SK-N-SH (cell line): ENCODE measurements around the gene TRAPPC8. TPM values are rescaled to one million over a fixed set of nuclear protein-coding genes. Genes with fewer than 3 reads are reported as not detected.
A peak's percentile ranks its signal among the peaks of the same experiment; 100 is the strongest.

Experiments used
- CTCF ChIA-PET: fragments of 300-600, 350-600 bp; formaldehyde crosslinking; extraction: SDS; loops from one replicate; lab custom pipeline; 2021; lab: Yijun Ruan, JAX
- POLR2A ChIA-PET: fragments of 350-600 bp; sonication (Branson Sonifier 250); formaldehyde crosslinking; extraction: SDS; loops from one replicate; lab custom pipeline; 2020; ENCODE audit warnings: antibody characterized with exemption, inconsistent platforms; lab: Yijun Ruan, JAX
- DNase-seq: peaks from one replicate; pipeline ENCODE4 v3.0.0; 2012
- H2AFZ ChIP-seq: fragments of 200-600 bp; sonication (generic); 2 replicates; pipeline ENCODE4 v1.8.1; 2016; ENCODE audit warnings: antibody characterized with exemption, mild to moderate bottlenecking, low read depth
- H3F3A ChIP-seq: fragments of 200-600 bp; sonication (generic); replicated peaks from 2 replicates; pipeline ENCODE3; 2016; ENCODE audit warnings: antibody characterized with exemption, mild to moderate bottlenecking; ENCODE audit not compliant: insufficient read depth
- H3K27ac ChIP-seq, 2 experiments: fragments of 200-500 bp in 1 of 2; fragments of 200-600 bp in 1 of 2; sonication (Bioruptor generic) in 1 of 2; sonication (generic), shearing (Covaris generic) in 1 of 2; 2 replicates each; pipeline versions ENCODE4 v1.5.1 to v1.6.1; 2014 to 2016; ENCODE audit warnings: low read depth in 2 of 2, inconsistent platforms in 1 of 2, low read length in 1 of 2, mild to moderate bottlenecking in 1 of 2, mixed read lengths in 1 of 2
- H3K27me3 ChIP-seq: fragments of 200-600 bp; sonication (generic), shearing (Covaris generic); 2 replicates; pipeline ENCODE4 v1.6.1; 2016; ENCODE audit warnings: mixed run types; ENCODE audit not compliant: insufficient read depth
- H3K36me3 ChIP-seq, 2 experiments: fragments of 200-500 bp in 1 of 2; fragments of 200-600 bp in 1 of 2; sonication (Bioruptor generic) in 1 of 2; sonication (generic) in 1 of 2; replicated peaks in 1 of 2; 2 replicates each; pipeline versions ENCODE3 to v1.5.1; 2014 to 2016; ENCODE audit warnings: low read length in 1 of 2, mild to moderate bottlenecking in 1 of 2; ENCODE audit not compliant: insufficient read depth in 2 of 2, control insufficient read depth in 1 of 2
- H3K4me1 ChIP-seq, 2 experiments: fragments of 200-500 bp in 1 of 2; fragments of 200-600 bp in 1 of 2; sonication (Bioruptor generic) in 1 of 2; sonication (generic), shearing (Covaris generic) in 1 of 2; 2 replicates each; pipeline versions ENCODE4 v1.5.1 to v1.6.1; 2014 to 2016; ENCODE audit warnings: low read depth in 1 of 2, low read length in 1 of 2, mixed run types in 1 of 2; ENCODE audit not compliant: insufficient read depth in 2 of 2, control insufficient read depth in 1 of 2
- H3K4me2 ChIP-seq: fragments of 200-600 bp; sonication (generic), shearing (Covaris generic); 2 replicates; pipeline ENCODE4 v1.6.1; 2017; ENCODE audit warnings: mixed run types
- H3K4me3 ChIP-seq, 2 experiments: fragments of 200-500 bp in 1 of 2; fragments of 200-600 bp in 1 of 2; sonication (Bioruptor generic) in 1 of 2; sonication (generic), shearing (Covaris generic) in 1 of 2; 2 replicates each; pipeline versions ENCODE4 v1.5.1 to v1.8.1; 2014 to 2016; ENCODE audit warnings: low read depth in 2 of 2, inconsistent platforms in 1 of 2, low read length in 1 of 2, mild to moderate bottlenecking in 1 of 2, mixed read lengths in 1 of 2, moderate library complexity in 1 of 2
- H3K79me2 ChIP-seq: fragments of 200-600 bp; sonication (generic); 2 replicates; pipeline ENCODE4 v1.8.1; 2017; ENCODE audit warnings: mild to moderate bottlenecking; ENCODE audit not compliant: insufficient read depth
- H3K9ac ChIP-seq: fragments of 200-600 bp; sonication (generic); 2 replicates; pipeline ENCODE4 v1.6.1; 2017; ENCODE audit warnings: mixed run types
- H3K9me2 ChIP-seq: fragments of 200-600 bp; sonication (generic); 2 replicates; pipeline ENCODE4 v1.6.1; 2017; ENCODE audit warnings: mixed run types
- H3K9me3 ChIP-seq: fragments of 200-600 bp; sonication (generic); 2 replicates; pipeline ENCODE4 v1.6.1; 2017; ENCODE audit warnings: mixed run types, mild to moderate bottlenecking, moderate library complexity
- H4K20me1 ChIP-seq: fragments of 200-600 bp; sonication (generic); 2 replicates; pipeline ENCODE4 v1.6.1; 2017; ENCODE audit warnings: mild to moderate bottlenecking, mixed run types; ENCODE audit not compliant: insufficient read depth
- CHD2 ChIP-seq: fragments of 150-350 bp; IDR thresholded peaks from 2 replicates; pipeline ENCODE4 v1.6.1; 2018; ENCODE audit warnings: low read length; ENCODE audit not compliant: partially characterized antibody
- CTCF ChIP-seq: fragments of 200-600 bp; sonication (generic); IDR thresholded peaks from 2 replicates; pipeline ENCODE4 v1.6.1; 2017; ENCODE audit warnings: antibody characterized with exemption, mild to moderate bottlenecking, moderate library complexity
- ELF1 ChIP-seq: IDR thresholded peaks from 2 replicates; pipeline ENCODE4 v1.4.0; 2012
- EP300 ChIP-seq, 2 experiments: IDR thresholded peaks; 2 replicates each; pipeline versions ENCODE4 v1.4.0 to v1.6.1; 2012; ENCODE audit warnings: borderline replicate concordance in 1 of 2, low read depth in 1 of 2, low read length in 1 of 2
- EZH2phosphoT487 ChIP-seq: fragments of 200-600 bp; sonication (generic); IDR thresholded peaks from 2 replicates; pipeline ENCODE4 v1.6.1; 2017; ENCODE audit warnings: low read depth, mixed run types, mild to moderate bottlenecking, antibody characterized with exemption, moderate library complexity, borderline replicate concordance
- FOXJ3 ChIP-seq: sonication (generic); formaldehyde crosslinking; IDR thresholded peaks from 2 replicates; pipeline ENCODE4 v1.5.1; 2020; ENCODE audit warnings: mild to moderate bottlenecking, missing genetic modification reagents
- FOXM1 ChIP-seq: IDR thresholded peaks from 2 replicates; pipeline ENCODE4 v1.4.0; 2012; ENCODE audit warnings: low read depth, mild to moderate bottlenecking
- GATA2 ChIP-seq: sonication (generic); formaldehyde crosslinking; IDR thresholded peaks from 2 replicates; pipeline ENCODE4 v1.5.0; 2020; ENCODE audit warnings: mild to moderate bottlenecking, missing genetic modification reagents
- JUND ChIP-seq: IDR thresholded peaks from 2 replicates; pipeline ENCODE4 v1.4.0; 2012
- NFIC ChIP-seq: IDR thresholded peaks from 2 replicates; pipeline ENCODE4 v1.4.0; 2012; ENCODE audit warnings: borderline replicate concordance
- POLR2AphosphoS5 ChIP-seq: IDR thresholded peaks from 2 replicates; pipeline ENCODE4 v1.6.1; 2012; ENCODE audit warnings: low read depth, low read length
- RCOR1 ChIP-seq: fragments of 150-350 bp; IDR thresholded peaks from 2 replicates; pipeline ENCODE4 v1.6.1; 2017; ENCODE audit warnings: antibody characterized with exemption, low read length
- RXRA ChIP-seq: IDR thresholded peaks from 2 replicates; pipeline ENCODE4 v1.4.0; 2012; ENCODE audit warnings: low read depth, mild to moderate bottlenecking, borderline replicate concordance
- TEAD4 ChIP-seq: IDR thresholded peaks from 2 replicates; pipeline ENCODE4 v1.4.0; 2012; ENCODE audit warnings: mild to moderate bottlenecking, borderline replicate concordance; ENCODE audit not compliant: insufficient read depth
- USF2 ChIP-seq: fragments of 150-350 bp; IDR thresholded peaks from 2 replicates; pipeline ENCODE4 v1.6.1; 2017; ENCODE audit warnings: antibody characterized with exemption, low read length, low read depth, borderline replicate concordance
- WGBS: methylation state at CpG from one replicate; pipeline ENCODE4 v1.1.6; 2017; ENCODE audit warnings: low lambda C conversion rate; 5-methylcytosine and 5-hydroxymethylcytosine counted together
- polyA plus RNA-seq, 3 experiments: library from polyadenylated mRNA; depleted of rRNA; stranded (reverse); fragments of >200 nt; gene quantifications; 2 replicates each; pipeline ENCODE4 v1.2.3, GENCODE V29; 2012

Gene TRAPPC8
- polyA plus RNA-seq, 1 of the 3 experiments (the other 2 are of a cell fraction), result 14.9 TPM

GRCh38 chr18:31850844-31851243, 92.1 kb downstream of the TRAPPC8 start (continued):
- TF ChIP-seq CTCF (no peak), FOXJ3 (no peak), POLR2AphosphoS5 (no peak), FOXM1 (no peak), TEAD4 (no peak)

GRCh38 chr18:31840499-31840898, 102.4 kb downstream of the TRAPPC8 start:
- Histone ChIP-seq H4K20me1 (no peaks in the 10 kb centered on the region; the same call in 1 of the 2 replicates), H3K9me3 (no peaks in the 10 kb centered on the region), H2AFZ (no peak overlapping the region), H3K27me3 (no peaks in the 10 kb centered on the region), H3K9me2 (no peaks in the 10 kb centered on the region), H3K79me2 (no peaks in the 10 kb centered on the region), H3K36me3 (peaks cover 49 to 58% of the 10 kb centered on the region in 2 experiments), H3K4me2 (no peak overlapping the region), H3F3A (no peaks in the 10 kb centered on the region), H3K9ac (no peak overlapping the region), H3K4me3 (no peak overlapping the region), H3K27ac (peak overlapping the region in 1 of 2 experiments; percentile 51; a peak in 2 of 4 replicates), H3K4me1 (peaks cover 0 to 7% of the 10 kb centered on the region in 2 experiments; a peak in 3 of 4 replicates)
- WGBS, result 84% methylated on average over 2 of the region's 2 CpGs
- ChIA-PET CTCF (no interaction called here), POLR2A (no interaction called here)
- DNase-seq, result peak; percentile 27
- TF ChIP-seq EP300 (IDR thresholded peaks at IDR 0.05; ENCODE audit: borderline replicate concordance in 1 of 2, low read depth in 1 of 2, low read length in 1 of 2), result 0 out of 4 replicates have a peak, but pooled peaks of 1 of the 2 experiments have one; percentile 18
- TF ChIP-seq GATA2 (CRISPR knock-in tag), result 0 out of 2 replicates have a peak, but pooled peaks have one; percentile 9
- no peak for TF ChIP-seq FOXM1

GRCh38 chr18:31837879-31838278, 105.0 kb downstream of the TRAPPC8 start:
- Histone ChIP-seq H3F3A (no peaks in the 10 kb centered on the region), H4K20me1 (no peaks in the 10 kb centered on the region; the same call in 1 of the 2 replicates), H2AFZ (no peak overlapping the region), H3K9me3 (no peaks in the 10 kb centered on the region), H3K4me2 (no peak overlapping the region), H3K27me3 (no peaks in the 10 kb centered on the region), H3K9ac (no peak overlapping the region), H3K4me3 (no peak overlapping the region), H3K9me2 (no peaks in the 10 kb centered on the region), H3K4me1 (peaks cover 0 to 4% of the 10 kb centered on the region in 2 experiments; a peak in 3 of 4 replicates), H3K79me2 (no peaks in the 10 kb centered on the region), H3K36me3 (peaks cover 40 to 44% of the 10 kb centered on the region in 2 experiments), H3K27ac (no peak overlapping the region)
- 94% methylated on average over 3 of the region's 3 CpGs for WGBS
- CTCF ChIA-PET, result interaction anchor here (0.6 to 1.3 kb wide), 2 partner anchors 18 to 46 kb away, joined by 3 to 4 read pairs; no protein-coding TSS in a partner anchor
- no peak for DNase-seq
- POLR2A ChIA-PET, result no interaction called here
- TF ChIP-seq USF2, result no peak
- no peak for TF ChIP-seq CTCF
- TF ChIP-seq RXRA, result no peak
- no peak for TF ChIP-seq GATA2 (CRISPR knock-in tag)
- no peak for TF ChIP-seq CHD2
- no peak for TF ChIP-seq EZH2phosphoT487
- TF ChIP-seq RCOR1, result no peak
- TF ChIP-seq FOXM1, result no peak
- no peak for TF ChIP-seq POLR2AphosphoS5
- no peak for TF ChIP-seq EP300 (IDR thresholded peaks at IDR 0.05; ENCODE audit: borderline replicate concordance in 1 of 2, low read depth in 1 of 2, low read length in 1 of 2)
- TF ChIP-seq ELF1, result no peak
- no peak for TF ChIP-seq TEAD4
- TF ChIP-seq JUND, result no peak
- TF ChIP-seq NFIC, result no peak
